Muscle of leg (tissue), 11 donors: ENCODE measurements around the gene MBOAT2. TPM values are rescaled to one million over a fixed set of nuclear protein-coding genes. Genes with fewer than 3 reads are reported as not detected.
A peak's percentile ranks its signal among the peaks of the same experiment; 100 is the strongest.

Experiments used
- DNase-seq: peaks from one replicate; pipeline ENCODE4 v3.0.0; 2013
- H3K27ac ChIP-seq: one replicate; pipeline ENCODE4 v1.5.1; 2013; ENCODE audit warnings: mild to moderate bottlenecking, low read length, control low read depth
- H3K27me3 ChIP-seq: one replicate; pipeline ENCODE4 v1.6.1; 2013; ENCODE audit warnings: low read length; ENCODE audit not compliant: control insufficient read depth, insufficient read depth
- H3K36me3 ChIP-seq: one replicate; pipeline ENCODE4 v1.6.1; 2013; ENCODE audit warnings: low read length; ENCODE audit not compliant: control insufficient read depth, insufficient read depth
- H3K4me1 ChIP-seq: one replicate; pipeline ENCODE4 v1.6.1; 2013; ENCODE audit warnings: low read length; ENCODE audit not compliant: control insufficient read depth, insufficient read depth
- H3K4me3 ChIP-seq: one replicate; pipeline ENCODE4 v1.5.1; 2013; ENCODE audit warnings: low read length, control low read depth
- H3K9me3 ChIP-seq: replicated peaks from 2 replicates; pipeline ENCODE4 v1.6.1; 2013; ENCODE audit warnings: low read depth, low read length; ENCODE audit not compliant: control insufficient read depth
- WGBS: methylation state at CpG from one replicate; pipeline ENCODE4 v1.1.5; 2013; ENCODE audit warnings: missing lambda C conversion rate; ENCODE audit not compliant: insufficient coverage; 5-methylcytosine and 5-hydroxymethylcytosine counted together
- polyA plus RNA-seq, 8 donors: library from polyadenylated mRNA; unstranded; fragments of 120-200 nt; gene quantifications; one replicate each; pipeline versions ENCODE4 v1.2.1 to v1.2.3, GENCODE V29; 2013; ENCODE audit warnings: inconsistent platforms in 1 of 8, low replicate concordance in 1 of 8; ENCODE audit not compliant: insufficient read length in 8 of 8, insufficient read depth in 1 of 8
- total RNA-seq: library from RNA; stranded (reverse); fragments of 120-200 nt; gene quantifications from one replicate; pipeline ENCODE4 v1.2.4, GENCODE V29; 2013

MBOAT2 gene
- total and polyA plus RNA-seq, 9 donors: 44.1 to 85.5 (median 59.5) TPM

DNA sequence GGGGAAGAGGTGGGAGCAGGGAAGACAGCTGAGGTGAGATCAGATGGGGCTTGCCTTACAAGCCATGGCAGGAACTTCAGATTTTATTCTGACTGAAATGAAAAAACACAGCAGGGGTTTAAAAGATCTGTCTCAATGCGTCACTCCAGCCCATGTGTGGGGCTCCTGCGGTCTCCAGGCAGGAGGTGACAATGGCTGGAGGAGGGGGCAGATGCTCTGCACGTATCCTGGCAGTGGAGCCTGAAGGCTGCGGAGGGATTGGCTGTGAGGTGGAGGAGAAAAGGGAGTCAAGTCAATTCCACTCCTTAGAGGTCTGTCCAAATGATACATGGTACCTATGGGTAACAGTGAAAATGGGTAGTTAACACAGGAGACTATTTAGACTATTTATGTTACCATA, 125.6 kb downstream of the MBOAT2 start:
- no peak for DNase-seq
- Histone ChIP-seq H3K27ac (no peak overlapping the region), H3K36me3 (peaks cover 15% of the 10 kb centered on the region), H3K27me3 (no peaks in the 10 kb centered on the region), H3K9me3 (no peaks in the 10 kb centered on the region), H3K4me3 (no peak overlapping the region), H3K4me1 (no peaks in the 10 kb centered on the region)
- WGBS: 88% methylated on average over 4 of the region's 4 CpGs

DNA sequence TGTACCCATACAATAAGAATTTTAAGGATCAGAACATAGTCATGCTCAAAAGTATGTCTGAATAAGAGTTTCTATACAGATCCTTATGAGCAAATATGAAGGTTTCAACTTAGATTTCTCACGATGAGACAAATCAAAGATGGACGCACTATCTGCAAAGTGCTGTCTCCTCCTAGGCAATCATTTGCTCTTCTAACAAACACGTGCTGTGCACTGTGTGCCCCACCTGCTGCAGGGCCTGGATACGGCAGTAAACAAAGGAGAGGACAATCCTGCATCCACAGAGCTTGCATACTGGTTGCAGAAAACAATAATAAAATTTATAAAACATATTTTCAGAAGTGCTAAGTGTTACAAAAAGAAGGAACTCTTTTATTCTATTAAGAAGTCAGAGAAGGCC, 126.2 kb downstream of the MBOAT2 start:
- H3K27ac ChIP-seq: no peak overlapping the region
- 50% methylated on average over 1 of the region's 4 CpGs for WGBS

DNA sequence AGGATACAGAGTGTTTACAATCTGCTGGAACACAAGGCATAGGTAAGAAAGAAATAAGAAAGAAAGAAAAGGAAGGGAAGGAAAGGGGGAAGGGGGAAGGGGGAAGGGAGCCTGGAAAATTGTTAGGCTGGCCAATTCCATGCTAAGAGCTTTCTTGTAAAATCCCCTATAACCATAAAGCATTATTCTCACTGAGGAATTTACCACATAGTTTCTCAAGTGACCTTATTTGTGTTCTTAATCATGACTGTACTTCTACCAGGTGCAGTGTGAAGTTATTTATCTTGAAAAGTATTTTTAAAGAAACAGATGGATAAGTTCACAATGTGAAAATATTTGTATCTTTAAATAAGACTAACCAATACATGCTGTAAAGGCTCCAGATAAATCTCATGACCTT, 126.9 kb downstream of the MBOAT2 start:
- H3K27me3 ChIP-seq: no peaks in the 10 kb centered on the region

More for the DNA sequence above, 126.2 kb downstream of the MBOAT2 start:
- Histone ChIP-seq H3K27me3 (no peaks in the 10 kb centered on the region), H3K9me3 (no peaks in the 10 kb centered on the region), H3K4me3 (no peak overlapping the region), H3K4me1 (no peaks in the 10 kb centered on the region), H3K36me3 (peaks cover 15% of the 10 kb centered on the region)
- no peak for DNase-seq

DNA sequence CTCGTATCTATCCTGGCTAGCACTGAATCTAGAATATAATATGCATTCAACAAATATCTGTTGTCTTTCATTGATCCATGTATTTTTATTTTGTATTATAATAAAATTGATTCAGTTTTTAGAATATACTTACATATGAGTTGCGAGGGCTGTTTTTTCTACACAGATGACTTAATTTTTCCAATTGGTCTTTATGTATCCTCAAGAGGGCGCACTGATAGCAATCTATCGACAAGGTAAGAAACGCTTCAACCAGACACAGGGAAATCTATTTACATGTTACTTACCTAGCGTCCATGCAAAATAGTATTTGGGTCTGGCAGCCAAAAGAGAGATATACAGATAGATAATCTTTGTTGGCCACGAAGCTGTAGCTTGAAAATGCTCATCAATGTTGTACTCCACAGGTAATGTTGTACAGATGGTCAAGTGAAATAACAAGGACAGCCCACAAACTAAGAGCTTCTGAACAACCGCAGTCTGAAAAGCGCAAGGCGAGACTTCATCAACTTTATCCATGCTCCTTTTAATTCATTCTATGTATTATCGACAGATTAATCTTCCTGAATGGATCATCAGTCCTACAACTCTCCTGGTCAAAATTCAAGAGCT, 130.6 kb downstream of the MBOAT2 start:
- peak; percentile 70 for DNase-seq
- Histone ChIP-seq H3K9me3 (no peaks in the 10 kb centered on the region), H3K36me3 (peaks cover 6% of the 10 kb centered on the region), H3K27ac (no peak overlapping the region), H3K27me3 (no peaks in the 10 kb centered on the region), H3K4me1 (no peaks in the 10 kb centered on the region), H3K4me3 (no peak overlapping the region)
- WGBS: no CpG with 5 or more reads among the region's 11 CpGs

More for the DNA sequence above, 126.9 kb downstream of the MBOAT2 start:
- Histone ChIP-seq H3K36me3 (peaks cover 15% of the 10 kb centered on the region), H3K4me3 (no peak overlapping the region), H3K4me1 (no peaks in the 10 kb centered on the region), H3K27ac (no peak overlapping the region), H3K9me3 (no peaks in the 10 kb centered on the region)
- no peak for DNase-seq

DNA sequence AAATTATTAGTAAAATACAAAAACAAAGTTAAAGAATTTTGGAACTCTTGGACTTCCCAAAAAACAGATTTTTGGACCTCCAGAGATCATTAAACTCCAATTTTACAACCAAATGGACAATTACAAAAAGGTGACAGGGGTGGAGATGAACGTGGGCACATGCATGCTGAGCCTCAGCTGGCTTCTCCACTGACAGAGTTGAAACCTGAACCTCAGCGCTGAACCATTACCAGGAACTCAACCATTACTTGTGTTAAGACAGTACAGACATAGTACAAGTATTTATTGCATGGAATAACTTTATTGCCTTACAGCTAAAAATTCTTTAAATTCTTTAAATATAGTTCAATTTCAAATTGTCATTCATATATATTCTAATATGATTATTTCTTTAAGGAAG, 133.0 kb downstream of the MBOAT2 start:
- Histone ChIP-seq H3K9me3 (no peaks in the 10 kb centered on the region), H3K27ac (no peak overlapping the region), H3K4me1 (no peaks in the 10 kb centered on the region), H3K27me3 (no peaks in the 10 kb centered on the region), H3K36me3 (peaks cover 8% of the 10 kb centered on the region), H3K4me3 (no peak overlapping the region)
- WGBS: no CpG with 5 or more reads among the region's 2 CpGs
- peak; percentile 46 for DNase-seq

DNA sequence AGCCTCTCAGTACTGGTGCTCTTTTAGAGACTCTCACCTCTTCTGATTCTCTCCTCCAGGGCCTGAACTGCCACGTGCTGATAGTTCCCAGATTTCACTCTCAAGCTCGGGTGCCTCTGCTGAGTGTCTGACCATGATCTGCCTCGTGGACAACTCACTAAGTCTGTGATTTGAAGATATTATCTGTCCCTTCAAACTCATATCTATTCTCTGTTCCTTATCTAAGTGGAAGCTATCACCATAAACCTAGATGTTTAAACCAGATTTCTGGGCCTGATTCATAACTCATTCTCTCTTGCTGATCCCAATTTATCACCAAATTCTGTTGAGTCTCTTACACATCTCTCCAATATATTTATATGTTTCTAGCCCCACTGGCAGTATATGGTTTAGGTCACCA, 136.1 kb downstream of the MBOAT2 start:
- Histone ChIP-seq H3K36me3 (peaks cover 10% of the 10 kb centered on the region), H3K27me3 (no peaks in the 10 kb centered on the region), H3K4me3 (no peak overlapping the region), H3K4me1 (no peaks in the 10 kb centered on the region), H3K9me3 (no peaks in the 10 kb centered on the region), H3K27ac (no peak overlapping the region)
- 78% methylated on average over 3 of the region's 3 CpGs for WGBS
- DNase-seq: no peak

DNA sequence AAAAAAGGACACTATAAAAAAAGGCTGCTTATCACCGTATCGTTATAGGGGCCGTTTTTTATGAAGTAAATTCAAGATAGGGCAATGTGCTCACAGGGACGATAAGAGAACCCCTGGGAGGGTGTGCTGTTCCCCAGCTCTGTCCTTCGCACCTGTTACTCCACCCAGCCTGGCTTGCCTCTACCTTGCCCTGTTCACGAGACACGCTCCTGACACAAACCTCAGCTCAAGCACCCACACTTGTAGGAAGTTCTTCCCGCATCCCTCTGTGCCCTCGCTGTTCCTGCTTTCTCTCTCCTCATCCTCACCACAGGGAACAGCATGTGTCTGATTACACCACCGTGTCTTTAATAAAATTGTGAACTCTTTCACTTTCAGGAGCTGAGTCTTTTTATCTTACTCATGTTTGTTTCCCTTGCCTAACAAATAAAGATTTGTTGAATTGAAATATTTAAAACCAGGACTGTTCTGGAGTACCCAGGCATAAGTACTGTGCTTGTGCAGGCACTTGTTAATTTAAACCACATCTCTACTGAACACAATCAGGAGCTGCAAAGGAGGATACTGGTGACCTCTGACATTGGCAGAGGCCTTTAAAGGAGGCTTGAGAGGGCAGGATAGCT, 140.0 kb downstream of the MBOAT2 start:
- peaks cover under 1% of the 10 kb centered on the region for H3K4me1 ChIP-seq
- no peak for DNase-seq
- no peak overlapping the region for H3K4me3 ChIP-seq
- no peak overlapping the region for H3K27ac ChIP-seq
- H3K27me3 ChIP-seq: no peaks in the 10 kb centered on the region
- H3K9me3 ChIP-seq: no peaks in the 10 kb centered on the region
- 86% methylated on average over 10 of the region's 10 CpGs for WGBS
- H3K36me3 ChIP-seq: peaks cover 13% of the 10 kb centered on the region

DNA sequence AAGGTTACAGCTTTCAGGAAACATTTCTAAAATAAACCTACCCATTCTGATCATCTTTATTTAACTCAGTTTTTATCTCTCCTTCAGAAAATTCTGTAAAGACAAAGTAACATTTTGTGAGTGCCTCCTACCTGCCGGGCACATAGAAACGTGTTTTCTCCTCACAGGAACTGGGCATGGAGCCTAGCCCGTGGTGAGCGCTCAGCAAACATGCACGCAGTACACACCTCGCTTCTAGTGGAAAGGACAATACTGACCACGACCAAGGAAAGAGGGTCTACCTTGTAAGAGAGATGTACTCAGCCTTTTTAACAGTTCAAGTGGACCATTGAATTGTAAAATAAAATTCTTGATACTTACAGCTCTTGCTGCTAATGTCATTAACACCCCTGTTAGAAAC, 141.3 kb downstream of the MBOAT2 start:
- Histone ChIP-seq H3K27me3 (no peaks in the 10 kb centered on the region), H3K9me3 (no peaks in the 10 kb centered on the region), H3K36me3 (peaks cover 7% of the 10 kb centered on the region), H3K4me3 (no peak overlapping the region), H3K4me1 (peaks cover 2% of the 10 kb centered on the region), H3K27ac (no peak overlapping the region)
- no peak for DNase-seq
- 88% methylated on average over 6 of the region's 7 CpGs for WGBS

DNA sequence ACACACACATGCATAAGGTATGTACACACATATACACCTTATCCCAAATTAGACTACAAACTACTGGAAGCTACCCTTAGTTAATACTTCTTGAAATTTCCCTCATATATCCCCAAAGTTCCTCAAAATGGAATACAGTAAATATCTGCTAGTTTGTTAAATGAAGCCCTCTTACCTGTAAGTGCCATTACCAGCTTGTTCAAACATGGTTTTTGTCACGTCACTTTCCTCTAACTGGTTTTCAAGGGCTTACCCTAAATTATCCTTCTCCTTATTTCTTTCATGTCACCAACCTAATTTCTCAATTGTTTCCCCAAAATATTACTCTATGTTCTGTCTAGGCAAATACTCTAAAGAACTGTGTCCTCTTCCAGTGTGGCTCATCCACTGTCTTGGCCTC, 141.7 kb downstream of the MBOAT2 start:
- H3K4me3 ChIP-seq: no peak overlapping the region
- H3K36me3 ChIP-seq: peaks cover 6% of the 10 kb centered on the region
- H3K27me3 ChIP-seq: no peaks in the 10 kb centered on the region
- H3K4me1 ChIP-seq: peaks cover 2% of the 10 kb centered on the region
- WGBS: 100% methylated on average over 1 of the region's 1 CpG
- no peak for DNase-seq
- no peak overlapping the region for H3K27ac ChIP-seq
- no peaks in the 10 kb centered on the region for H3K9me3 ChIP-seq

DNA sequence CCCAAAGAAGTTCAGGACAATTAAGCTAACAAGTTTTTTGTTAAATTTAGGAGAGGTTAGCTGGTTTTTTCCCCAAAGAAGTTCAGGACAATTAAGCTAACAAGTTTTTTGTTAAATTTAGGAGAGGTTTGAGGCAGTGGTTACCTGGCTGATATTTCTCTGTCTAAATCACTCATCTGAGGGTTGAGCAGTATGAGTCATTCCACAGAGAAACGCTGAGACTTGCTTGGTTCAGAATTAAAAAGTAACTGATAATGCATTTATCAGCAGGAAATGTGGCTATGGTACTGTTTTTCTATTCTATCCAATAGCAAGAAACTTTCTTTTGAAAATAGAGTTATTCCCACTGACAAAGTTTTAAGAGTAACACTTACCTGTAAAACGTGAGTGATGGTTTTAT, 143.2 kb downstream of the MBOAT2 start:
- no CpG with 5 or more reads among the region's 2 CpGs for WGBS
- no peaks in the 10 kb centered on the region for H3K27me3 ChIP-seq
- H3K9me3 ChIP-seq: no peaks in the 10 kb centered on the region
- H3K36me3 ChIP-seq: peaks cover 6% of the 10 kb centered on the region
- H3K27ac ChIP-seq: no peak overlapping the region
- DNase-seq: no peak
- no peak overlapping the region for H3K4me3 ChIP-seq
- peaks cover 2% of the 10 kb centered on the region for H3K4me1 ChIP-seq

DNA sequence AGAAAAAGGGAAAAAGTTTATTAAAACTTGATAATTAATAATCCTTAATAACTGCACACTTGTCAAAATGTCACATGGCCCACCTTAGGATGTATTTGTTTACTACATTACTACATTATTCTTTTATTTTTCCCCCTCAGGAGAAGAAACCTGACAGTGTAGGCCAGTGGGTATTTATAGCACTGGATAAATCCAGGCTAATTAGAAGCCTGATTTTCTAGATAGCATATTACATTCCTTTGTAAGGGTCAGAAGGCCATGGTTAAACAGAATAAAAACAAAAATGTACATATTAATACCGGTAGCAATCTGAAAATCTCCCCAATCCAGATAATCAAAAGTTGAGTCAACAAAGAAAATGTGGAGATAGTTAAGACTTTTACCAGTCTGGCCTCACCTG, 144.6 kb downstream of the MBOAT2 start:
- no peak for DNase-seq
- Histone ChIP-seq H3K9me3 (no peaks in the 10 kb centered on the region), H3K27me3 (no peaks in the 10 kb centered on the region), H3K4me3 (no peak overlapping the region), H3K4me1 (peaks cover 2% of the 10 kb centered on the region), H3K27ac (no peak overlapping the region), H3K36me3 (peaks cover 8% of the 10 kb centered on the region)
- WGBS: no CpG with 5 or more reads among the region's 1 CpG
